ENCODE data around the gene ULK4.
"Not testable (repeated sequence)": the region's sequence is repeated elsewhere in the genome, so short reads cannot be mapped to it uniquely, and the experiment has no call there.

Gene ULK4

DNA sequence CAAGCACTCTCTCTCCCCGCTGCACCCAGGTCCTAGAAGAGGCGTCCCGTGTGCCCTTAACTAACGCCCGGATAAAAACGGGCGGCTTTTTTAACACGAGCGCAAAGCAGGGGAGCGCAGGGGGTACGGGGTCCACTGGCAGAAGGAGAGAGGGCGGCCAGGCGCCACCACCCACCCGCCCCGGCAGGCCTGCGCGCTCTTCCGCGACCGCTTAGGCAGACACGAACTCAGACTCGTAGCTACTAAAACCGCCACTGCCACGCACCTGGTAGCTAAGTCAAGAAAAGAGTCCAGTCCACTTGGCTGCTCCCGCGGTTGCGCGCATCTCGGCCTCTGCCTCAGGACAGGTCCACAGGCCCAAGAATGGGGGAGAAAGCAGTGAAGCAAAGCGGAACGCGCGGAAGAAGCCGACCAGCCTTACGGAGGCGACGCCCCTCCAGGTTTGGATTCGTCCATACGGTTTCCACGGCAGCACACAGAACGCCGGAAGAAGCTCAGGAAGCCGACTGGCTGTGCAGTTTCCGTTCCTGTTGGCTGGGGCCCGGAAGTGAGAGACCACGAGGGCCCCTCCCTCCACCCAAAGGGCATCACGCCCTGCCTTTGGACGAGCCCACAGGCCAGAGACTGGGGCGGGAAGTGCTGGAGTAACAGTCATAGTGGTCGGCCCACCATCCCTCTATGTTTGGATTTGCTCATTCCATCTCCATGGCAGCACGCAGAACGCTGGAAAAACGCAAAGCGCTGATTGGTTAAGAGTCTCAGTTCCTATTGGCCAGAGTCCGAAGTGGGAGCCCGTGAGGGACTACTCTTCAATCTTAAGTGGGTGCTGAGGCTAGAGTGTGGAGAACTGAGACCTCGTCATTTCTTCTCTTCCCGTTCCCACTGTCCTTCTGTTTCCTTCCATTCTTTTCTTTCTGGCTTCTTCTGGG lies at the start of gene ULK4:
Gene ULK4, minus strand, starts transcription at position 353 of the 929 bp plus-strand sequence. CDS start 7,344 bp downstream, outside the sequence.
- intact Hi-C loops (cut with DNase I): loop anchor here (5.0 kb wide), 1 partner anchor 50 kb away; no protein-coding TSS in a partner anchor

DNA sequence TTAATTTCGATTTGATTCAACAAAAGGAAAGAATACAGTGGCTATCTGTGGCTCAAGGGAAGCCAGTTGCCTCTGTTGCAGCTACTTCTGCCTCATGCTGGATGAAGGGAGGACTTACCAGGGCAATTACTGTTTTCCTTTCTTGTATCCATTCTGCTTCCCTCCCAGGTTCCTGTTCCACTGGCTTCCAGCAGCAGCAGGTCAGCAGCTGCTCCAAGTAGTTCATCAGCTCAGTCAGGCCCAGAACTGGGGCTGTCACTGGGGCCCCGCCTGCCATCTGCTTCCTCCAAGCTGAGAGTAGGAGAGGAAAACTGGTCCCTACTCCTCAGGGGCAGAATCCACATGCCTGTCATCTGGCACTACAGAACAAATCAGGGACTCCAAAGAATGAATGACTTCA lies 48.6 kb upstream of the ULK4 start:
- intact Hi-C loops (cut with DNase I): loop anchor here (5.0 kb wide), 1 partner anchor 48 kb away; the partner anchor contains the start of gene ULK4

More for the DNA sequence above, at the start of gene ULK4:
- peak; percentile 95 to 100 (median 98) for DNase-seq

DNA sequence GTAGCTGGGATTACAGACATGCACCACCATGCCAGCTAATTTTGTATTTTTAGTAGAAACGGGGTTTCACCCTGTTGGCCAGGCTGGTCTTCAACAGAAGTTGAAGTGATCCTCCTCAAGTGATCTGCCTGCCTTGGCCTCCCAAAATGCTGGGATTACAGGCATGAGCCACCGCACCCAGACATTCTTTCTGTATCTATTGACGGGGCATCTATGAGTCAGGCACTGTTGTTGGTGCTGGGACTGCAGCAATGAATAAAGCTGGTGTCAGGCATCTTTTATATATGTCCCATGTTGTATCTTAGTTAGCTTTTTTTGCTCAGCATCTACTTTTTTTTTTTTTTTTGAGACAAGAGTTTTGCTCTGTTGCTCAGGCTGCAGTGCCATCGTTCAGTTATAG lies 47.6 kb upstream of the ULK4 start:
- no peak for DNase-seq
- intact Hi-C loops (cut with DNase I): no loop called here

More for the DNA sequence above, 48.6 kb upstream of the ULK4 start:
- DNase-seq: no peak

DNA sequence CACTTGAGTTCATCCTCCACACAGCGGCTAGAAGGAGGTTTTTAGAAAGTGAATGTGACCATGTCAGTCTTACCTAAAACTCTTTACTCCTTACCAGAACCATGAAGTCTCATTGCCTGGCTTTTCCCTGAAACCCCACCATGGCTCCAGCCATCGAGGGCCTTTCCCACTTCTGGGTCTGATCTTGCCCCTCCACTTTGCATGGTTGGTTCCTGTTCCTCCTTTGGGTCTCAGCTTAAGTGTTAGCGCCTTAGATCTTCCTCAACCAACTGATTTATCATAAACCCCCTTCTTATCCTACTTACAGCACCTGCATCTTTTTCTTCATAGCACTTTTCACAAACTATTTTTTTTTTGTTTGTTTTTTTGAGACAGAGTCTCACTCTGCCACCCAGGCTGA lies 45.9 kb upstream of the ULK4 start:
- intact Hi-C loops (cut with DNase I): no loop called here
- no peak for DNase-seq

DNA sequence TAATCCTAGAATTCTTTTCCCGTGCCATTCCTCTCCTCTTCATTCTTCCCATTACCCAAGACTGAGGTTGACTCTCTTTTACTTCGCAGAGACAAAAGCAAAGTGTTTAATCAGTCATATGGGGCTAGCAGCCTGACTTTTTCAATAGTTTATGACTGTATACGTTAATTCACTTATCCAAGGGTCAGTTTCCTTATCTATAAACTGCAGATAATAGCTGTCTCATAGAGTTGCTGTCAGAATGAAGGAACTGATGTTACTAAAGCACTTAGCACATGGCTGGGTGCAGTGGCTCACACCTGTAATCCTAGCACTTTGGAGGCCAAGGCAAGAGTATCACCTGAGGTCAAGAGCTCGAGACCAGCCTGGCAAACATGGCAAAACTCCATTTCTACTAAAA lies 43.5 kb upstream of the ULK4 start:
- intact Hi-C loops (cut with DNase I): no loop called here
- DNase-seq: no peak

DNA sequence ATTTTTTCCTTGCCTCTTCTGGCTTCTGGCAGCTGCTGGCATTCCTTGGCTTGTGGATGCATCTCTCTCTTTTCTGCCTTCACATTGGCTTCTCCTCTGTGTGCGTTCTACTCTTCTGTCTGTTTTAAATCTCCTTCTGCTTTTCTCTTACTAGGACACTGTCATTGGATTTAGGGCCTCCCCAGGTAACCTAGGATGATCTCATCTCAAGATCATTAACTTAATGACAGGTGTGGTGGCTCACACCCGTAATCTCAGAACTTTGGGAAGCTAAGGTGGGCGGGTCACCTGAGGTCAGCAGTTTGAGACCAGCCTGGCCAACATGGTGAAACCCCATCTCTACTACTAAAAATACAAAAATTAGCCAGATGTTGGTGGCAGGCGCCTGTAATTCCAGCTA lies 40.9 kb upstream of the ULK4 start:
- intact Hi-C loops (cut with DNase I): no loop called here
- DNase-seq: no peak

DNA sequence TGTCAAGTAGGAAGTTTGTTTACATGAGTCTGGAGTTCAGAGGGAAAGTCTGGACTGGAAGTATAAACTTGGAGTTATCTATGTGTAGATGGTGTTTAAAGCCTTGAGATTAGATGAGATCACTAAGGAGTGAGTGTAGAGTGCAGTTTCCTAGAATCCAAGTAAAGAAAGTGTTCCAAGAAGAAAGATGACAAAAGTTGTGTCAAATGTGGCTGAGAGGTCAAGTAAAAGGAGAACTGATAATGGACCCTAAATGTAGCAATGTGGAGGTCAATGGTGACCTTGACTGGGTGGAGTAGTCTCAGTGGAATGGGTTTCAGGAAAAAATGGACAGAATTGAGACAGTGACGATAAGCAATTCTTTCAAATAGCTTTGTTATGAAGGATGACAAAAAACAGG lies 39.9 kb upstream of the ULK4 start:
- intact Hi-C loops (cut with DNase I): no loop called here
- DNase-seq: no peak

DNA sequence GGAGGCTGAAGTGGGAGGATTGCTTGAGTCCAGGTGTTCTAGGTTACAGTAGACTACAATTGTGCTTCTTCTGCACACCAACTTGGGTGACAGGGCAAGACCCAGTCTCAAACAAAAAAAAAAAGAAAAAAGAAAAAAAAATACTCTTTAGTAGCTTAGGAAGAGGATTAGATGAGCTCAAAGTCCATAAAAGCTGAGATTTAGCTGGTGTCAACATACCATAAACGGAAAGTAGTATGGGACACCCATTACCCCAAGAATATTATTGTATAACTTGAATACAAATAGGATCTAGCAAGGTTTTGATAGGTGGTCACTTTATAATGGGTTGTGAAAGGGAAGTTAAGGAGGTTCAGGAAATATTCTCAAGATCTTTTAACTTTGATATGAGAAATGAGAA lies 38.0 kb upstream of the ULK4 start:
- DNase-seq: no peak
- intact Hi-C loops (cut with DNase I): no loop called here

DNA sequence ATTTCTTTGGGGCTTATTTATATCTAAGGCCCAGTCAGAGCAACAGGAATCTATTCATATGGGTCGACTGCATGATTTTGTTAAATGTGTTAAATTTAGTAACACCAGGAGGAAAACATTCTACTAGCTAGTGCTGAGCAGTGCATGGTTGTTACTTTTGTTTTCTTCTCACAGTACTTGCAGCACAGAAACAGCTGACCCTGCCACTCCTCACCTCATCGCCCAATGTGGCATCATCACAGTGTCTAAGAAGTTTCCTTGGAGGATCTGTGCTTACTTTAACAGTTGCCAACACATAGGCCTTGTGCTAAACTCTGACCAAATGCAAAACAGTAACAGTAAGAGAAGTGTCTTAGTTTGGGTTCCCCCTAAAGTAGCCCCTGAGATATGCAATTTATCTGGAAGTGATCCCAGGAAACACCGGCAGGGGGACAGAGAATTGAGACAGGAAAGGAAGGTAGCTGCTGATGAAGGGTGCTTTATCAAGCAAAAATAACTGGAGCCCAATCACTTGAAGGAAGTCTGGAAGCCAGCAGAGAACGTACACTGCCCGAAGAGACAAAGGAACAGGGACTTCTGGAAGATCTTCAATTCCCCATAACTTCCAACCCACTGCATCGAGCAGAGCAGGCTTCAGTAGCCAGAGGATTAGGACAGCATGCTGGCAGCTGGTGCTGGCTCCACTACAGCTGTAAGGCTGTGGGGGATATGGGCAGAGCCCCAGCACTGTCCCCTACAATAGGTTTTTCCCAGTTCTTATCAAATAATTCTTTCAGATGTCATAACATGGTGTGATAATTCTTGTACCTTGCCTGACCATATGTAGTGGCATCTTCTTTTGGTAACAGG lies 36.0 kb upstream of the ULK4 start:
- intact Hi-C loops (cut with DNase I): no loop called here
- DNase-seq: peak in 1 of 10 donors; percentile 17

DNA sequence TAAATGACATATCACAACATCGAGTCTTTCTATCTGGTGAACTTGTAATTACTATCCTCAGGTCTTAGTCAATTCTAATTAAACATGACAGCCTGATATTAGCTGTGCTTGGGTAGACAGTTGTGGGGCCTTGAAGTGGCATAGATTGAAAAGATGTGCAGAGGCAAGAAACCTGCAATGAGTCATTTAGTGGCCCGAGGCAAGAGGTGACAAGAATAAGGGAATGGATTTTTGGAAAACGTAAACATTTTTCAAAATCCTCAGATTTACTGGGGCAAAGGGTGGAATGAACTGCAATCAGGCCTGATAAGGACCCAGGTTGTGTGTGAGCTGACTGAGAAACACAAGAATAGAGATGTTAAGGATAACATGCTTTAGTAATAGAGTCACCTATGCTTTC lies 29.5 kb upstream of the ULK4 start:
- DNase-seq: no peak
- intact Hi-C loops (cut with DNase I): no loop called here

DNA sequence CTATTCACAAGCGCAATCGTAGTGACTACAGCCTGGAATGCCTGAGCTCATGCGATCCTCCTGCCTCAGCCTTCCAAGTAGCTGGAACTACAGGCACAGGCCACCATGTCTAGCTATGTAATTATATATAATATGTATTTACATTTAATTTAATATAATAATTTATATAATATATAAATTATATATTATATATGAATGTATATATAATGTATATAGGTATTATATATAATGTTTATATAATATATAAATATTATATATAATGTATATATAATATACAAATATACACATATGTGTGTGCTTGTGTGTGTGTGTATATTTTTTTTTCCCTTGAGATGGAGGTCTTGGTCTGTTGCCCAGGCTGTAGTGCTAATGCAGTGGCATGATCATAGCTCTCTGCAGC lies 27.6 kb upstream of the ULK4 start:
- DNase-seq: no peak
- intact Hi-C loops (cut with DNase I): no loop called here

DNA sequence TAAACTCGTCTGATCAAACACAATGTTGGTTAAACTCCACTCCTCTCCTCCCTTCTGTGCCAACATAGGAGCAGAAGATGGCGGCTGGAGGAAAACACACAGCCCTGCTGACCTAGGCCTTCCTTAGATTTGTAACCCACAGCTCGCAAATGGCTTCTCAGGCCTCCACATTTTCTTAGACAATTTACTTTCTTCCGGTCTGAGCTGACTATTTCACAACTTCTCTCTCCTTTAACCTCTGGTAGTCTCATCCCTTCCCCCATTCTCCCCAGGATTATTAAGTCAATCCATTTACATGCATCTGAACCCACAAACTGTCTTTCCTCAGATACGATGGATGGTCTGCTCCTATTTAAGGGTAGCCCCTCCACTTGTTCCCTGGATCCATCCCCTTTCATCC lies 25.7 kb upstream of the ULK4 start:
- intact Hi-C loops (cut with DNase I): no loop called here
- peak in 1 of 10 donors; percentile 7 for DNase-seq

DNA sequence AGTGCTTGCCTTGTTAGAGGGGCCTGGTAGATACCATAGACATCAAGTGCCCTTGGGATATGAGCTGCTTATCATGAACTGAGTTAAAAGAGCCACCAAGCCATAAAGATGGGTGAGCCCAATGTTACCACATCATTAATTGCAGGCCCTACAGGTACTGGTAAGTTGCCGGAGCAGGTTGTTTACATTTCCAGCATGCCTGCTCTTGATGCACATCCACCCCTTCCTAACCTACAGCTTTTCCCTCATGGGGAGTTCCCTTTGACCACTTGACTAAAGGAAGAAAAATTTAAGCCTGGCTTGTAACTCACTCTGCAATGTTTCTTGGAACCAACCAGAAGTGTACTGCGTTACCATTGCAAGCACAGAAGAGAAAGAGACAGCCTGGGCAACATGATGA lies 24.7 kb upstream of the ULK4 start:
- intact Hi-C loops (cut with DNase I): no loop called here
- no peak for DNase-seq

DNA sequence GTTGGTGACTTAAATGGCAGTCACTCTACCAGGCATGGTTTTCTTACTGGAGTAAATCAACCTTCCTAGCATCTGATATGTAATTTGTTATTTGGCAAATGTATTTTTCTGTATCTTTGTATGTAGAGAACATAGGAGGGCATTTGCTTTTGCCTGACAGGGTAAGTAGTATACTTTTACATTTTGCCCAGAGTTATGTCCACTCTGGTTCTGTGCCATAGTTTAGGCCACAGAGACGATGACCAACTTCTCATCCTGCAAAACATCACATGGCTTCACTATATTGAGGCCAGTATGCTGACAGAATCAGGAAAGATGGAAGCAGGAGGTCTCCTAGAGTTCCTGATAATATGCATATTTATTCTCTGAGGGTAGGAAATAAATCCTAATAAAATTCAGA lies 23.1 kb upstream of the ULK4 start:
- no peak for DNase-seq
- intact Hi-C loops (cut with DNase I): no loop called here

DNA sequence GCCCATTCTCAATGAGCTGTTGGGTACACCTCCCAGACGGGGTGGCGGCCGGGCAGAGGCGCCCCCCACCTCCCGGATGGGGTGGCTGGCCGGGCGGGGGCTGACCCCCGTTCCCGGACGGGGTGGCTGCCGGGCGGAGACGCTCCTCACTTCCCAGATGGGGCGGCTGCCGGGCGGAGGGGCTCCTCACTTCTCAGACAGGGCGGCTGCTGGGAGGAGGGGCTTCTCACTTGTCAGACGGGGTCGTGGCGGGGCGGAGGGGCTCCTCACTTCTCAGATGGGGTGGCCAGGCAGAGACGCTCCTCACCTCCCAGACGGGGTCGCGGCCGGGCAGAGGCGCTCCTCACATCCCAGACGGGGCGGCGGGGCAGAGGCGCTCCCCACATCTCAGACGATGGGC lies 21.2 kb upstream of the ULK4 start:
- DNase-seq; intact Hi-C loops (cut with DNase I): not testable (repeated sequence)

DNA sequence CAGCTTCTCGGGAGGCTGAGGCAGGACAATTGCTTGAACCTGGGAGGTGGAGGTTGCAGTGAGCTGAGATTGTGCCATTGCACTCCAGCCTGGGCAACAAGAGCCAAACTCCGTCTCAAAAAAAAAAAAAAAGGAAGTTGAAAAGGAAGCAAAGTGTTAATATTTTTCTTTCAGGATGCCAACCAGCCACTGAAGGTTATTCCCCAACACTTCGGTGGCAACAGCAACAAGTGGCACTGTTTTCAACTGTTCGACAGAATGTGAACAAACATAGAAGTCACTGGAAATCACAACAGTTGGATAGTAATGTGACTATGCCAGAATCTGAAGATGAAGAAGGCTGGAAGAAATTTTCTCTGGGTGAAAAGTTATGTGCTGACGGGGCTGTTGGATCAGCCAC lies 15.5 kb upstream of the ULK4 start:
- intact Hi-C loops (cut with DNase I); DNase-seq: not testable (repeated sequence)

DNA sequence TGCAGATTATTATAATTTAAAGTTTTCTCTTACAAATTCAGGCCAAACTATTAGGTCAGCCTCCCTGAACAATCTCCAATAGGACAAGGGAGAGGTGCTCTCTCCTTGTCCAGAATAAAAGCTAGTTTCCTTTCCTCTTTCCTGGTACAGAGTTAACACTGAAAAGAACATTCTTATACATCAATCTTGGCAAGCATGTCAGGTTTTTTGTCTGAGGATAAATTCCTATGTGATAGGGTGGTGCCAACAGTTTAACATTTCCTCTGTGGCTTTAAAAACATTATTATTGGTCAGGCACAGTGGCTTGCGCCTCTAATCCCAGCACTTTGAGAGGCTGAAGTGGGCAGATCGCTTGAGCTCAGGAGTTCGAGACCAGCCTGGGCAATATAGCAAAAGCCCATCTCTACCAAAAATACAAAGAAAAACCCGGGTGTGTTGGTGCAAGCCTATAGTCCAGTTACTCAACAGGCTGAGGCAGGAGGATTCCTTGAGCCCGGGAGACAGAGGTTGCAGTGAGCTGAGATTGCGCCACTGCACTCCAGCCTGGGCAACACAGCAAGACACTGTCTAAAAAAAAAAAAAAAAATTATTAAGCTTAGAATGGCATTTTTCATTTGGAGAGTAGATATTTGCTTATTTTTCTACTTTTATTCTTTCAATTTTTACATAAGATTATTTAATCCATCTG lies 13.7 kb upstream of the ULK4 start:
- DNase-seq: no peak
- intact Hi-C loops (cut with DNase I): no loop called here

DNA sequence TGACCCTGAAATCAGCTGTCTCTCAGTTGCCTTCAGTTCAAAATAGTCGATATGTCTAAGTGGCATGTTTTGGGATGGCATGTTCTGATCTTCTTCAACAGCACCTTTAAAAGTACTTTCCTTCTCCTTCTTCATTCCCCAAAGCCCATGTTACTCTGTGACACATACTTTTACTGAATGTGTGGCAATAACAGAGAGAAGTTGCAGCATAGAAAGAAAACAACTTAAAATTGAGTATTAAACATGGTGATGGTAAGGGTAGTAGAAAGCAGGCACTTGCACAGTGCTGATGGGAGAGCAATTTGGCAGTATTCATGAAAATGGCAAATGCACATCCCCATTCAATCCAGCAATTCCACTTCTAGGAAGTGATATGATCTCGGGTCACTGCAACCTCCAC lies 12.3 kb upstream of the ULK4 start:
- no peak for DNase-seq
- intact Hi-C loops (cut with DNase I): no loop called here

DNA sequence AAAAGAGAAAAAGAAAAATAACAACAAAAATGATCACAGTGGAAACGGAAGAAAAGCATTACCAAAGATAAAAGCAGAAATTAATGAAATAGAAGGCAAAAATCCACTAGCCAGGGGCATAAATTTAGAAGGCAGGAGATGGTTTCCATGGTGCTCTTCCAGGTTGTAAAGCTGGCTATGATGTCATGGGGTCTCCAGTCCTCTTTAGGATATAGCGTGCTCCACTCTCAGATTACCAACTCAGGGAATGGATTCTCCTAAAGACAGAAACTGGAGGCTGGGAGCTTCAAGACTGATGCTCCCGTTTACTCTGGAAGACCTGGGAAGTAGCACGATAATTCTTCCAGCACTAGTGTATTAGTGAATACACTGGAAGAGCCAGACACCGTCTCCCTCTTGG lies 10.9 kb upstream of the ULK4 start:
- intact Hi-C loops (cut with DNase I): no loop called here
- no peak for DNase-seq

DNA sequence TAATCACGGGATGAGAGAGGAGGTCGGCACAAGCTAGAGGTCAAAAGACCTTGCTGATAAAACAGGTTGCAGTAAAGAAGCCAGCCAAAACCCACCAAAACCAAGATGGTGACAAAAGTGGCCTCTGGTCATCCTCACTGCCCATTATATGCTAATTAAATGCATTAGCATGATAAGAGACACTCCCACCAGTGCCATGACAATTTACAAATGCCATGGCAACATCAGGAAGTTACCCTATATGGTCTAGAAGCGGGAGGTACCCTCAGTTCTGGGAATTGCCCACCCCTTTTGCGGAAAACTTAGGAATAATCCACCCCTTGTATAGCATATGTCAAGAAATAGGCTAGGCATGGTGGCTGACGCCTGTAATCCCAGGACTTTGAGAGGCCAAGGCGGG lies 4.3 kb upstream of the ULK4 start:
- intact Hi-C loops (cut with DNase I): no loop called here
- DNase-seq: no peak

DNA sequence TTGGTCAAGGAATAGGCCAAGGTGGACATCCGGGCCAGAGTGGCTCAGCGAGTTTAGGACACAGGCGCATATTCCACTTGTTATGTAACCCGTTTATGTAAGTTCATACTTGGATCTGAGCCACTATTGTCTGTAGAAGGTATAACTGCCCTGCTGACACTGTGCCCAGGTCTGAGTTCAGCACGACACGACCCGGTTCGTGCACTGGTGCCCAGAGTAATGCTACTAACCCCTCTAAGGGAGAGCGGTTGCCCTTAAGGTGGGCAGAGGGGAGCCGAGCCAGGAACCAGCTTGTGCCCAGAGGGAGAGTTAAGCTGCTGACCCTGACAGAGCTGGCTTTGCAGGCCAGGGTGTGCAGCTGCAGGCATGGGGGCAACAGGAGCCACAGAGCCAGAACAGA lies 1.9 kb upstream of the ULK4 start:
- DNase-seq: no peak
- intact Hi-C loops (cut with DNase I): loop anchor here (5.0 kb wide), 1 partner anchor 48 kb away; no protein-coding TSS in a partner anchor

Data from posterior cingulate gyrus (tissue), 11 donors.